ENCODE data around the gene BAG3.

- TF ChIP-seq CTCF (IDR thresholded peaks at IDR 0.05) (no peak), POLR2A (IDR thresholded peaks at IDR 0.05) (no peak)
These were observed 20.9 kb upstream of the BAG3 start for GRCh38 chr10:119630300-119630699.
